Measurements from ENCODE around the gene PLOD1.

DNA sequence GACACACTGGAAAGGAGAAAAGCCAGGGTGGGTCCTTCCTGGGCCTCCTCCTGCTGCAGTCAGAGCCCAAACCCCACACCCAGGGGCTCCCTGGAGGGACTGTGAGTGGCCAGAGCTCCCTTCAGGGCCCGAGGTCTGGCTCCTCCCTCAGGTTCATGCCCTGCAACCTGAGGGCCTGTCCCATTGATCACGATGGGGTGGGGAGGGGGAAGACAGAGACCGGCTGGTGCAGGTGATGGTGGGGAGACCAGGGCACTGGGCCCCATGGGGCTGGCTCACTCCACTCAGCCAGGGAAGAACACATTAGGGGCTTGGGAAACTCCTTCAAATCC, 45.7 kb upstream of the PLOD1 start:
- TF ChIP-seq, protein P1, sequence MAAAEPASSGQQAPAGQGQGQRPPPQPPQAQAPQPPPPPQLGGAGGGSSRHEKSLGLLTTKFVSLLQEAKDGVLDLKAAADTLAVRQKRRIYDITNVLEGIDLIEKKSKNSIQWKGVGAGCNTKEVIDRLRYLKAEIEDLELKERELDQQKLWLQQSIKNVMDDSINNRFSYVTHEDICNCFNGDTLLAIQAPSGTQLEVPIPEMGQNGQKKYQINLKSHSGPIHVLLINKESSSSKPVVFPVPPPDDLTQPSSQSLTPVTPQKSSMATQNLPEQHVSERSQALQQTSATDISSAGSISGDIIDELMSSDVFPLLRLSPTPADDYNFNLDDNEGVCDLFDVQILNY (CRISPR knock-in tag; IDR thresholded peaks at IDR 0.05) = no peak
- TF ChIP-seq, protein P2, sequence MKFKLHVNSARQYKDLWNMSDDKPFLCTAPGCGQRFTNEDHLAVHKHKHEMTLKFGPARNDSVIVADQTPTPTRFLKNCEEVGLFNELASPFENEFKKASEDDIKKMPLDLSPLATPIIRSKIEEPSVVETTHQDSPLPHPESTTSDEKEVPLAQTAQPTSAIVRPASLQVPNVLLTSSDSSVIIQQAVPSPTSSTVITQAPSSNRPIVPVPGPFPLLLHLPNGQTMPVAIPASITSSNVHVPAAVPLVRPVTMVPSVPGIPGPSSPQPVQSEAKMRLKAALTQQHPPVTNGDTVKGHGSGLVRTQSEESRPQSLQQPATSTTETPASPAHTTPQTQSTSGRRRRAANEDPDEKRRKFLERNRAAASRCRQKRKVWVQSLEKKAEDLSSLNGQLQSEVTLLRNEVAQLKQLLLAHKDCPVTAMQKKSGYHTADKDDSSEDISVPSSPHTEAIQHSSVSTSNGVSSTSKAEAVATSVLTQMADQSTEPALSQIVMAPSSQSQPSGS (CRISPR knock-in tag; IDR thresholded peaks at IDR 0.05; ENCODE audit: borderline replicate concordance, low read depth) = no peak
- TF ChIP-seq, protein P3, sequence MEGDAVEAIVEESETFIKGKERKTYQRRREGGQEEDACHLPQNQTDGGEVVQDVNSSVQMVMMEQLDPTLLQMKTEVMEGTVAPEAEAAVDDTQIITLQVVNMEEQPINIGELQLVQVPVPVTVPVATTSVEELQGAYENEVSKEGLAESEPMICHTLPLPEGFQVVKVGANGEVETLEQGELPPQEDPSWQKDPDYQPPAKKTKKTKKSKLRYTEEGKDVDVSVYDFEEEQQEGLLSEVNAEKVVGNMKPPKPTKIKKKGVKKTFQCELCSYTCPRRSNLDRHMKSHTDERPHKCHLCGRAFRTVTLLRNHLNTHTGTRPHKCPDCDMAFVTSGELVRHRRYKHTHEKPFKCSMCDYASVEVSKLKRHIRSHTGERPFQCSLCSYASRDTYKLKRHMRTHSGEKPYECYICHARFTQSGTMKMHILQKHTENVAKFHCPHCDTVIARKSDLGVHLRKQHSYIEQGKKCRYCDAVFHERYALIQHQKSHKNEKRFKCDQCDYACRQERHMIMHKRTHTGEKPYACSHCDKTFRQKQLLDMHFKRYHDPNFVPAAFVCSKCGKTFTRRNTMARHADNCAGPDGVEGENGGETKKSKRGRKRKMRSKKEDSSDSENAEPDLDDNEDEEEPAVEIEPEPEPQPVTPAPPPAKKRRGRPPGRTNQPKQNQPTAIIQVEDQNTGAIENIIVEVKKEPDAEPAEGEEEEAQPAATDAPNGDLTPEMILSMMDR (IDR thresholded peaks at IDR 0.05) = no peak
- TF ChIP-seq, protein P4, sequence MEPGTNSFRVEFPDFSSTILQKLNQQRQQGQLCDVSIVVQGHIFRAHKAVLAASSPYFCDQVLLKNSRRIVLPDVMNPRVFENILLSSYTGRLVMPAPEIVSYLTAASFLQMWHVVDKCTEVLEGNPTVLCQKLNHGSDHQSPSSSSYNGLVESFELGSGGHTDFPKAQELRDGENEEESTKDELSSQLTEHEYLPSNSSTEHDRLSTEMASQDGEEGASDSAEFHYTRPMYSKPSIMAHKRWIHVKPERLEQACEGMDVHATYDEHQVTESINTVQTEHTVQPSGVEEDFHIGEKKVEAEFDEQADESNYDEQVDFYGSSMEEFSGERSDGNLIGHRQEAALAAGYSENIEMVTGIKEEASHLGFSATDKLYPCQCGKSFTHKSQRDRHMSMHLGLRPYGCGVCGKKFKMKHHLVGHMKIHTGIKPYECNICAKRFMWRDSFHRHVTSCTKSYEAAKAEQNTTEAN (CRISPR knock-in tag; IDR thresholded peaks at IDR 0.05) = no peak
- no peak for TF ChIP-seq SMAD4 (CRISPR knock-in tag; IDR thresholded peaks at IDR 0.05)
- TF ChIP-seq, protein P5, sequence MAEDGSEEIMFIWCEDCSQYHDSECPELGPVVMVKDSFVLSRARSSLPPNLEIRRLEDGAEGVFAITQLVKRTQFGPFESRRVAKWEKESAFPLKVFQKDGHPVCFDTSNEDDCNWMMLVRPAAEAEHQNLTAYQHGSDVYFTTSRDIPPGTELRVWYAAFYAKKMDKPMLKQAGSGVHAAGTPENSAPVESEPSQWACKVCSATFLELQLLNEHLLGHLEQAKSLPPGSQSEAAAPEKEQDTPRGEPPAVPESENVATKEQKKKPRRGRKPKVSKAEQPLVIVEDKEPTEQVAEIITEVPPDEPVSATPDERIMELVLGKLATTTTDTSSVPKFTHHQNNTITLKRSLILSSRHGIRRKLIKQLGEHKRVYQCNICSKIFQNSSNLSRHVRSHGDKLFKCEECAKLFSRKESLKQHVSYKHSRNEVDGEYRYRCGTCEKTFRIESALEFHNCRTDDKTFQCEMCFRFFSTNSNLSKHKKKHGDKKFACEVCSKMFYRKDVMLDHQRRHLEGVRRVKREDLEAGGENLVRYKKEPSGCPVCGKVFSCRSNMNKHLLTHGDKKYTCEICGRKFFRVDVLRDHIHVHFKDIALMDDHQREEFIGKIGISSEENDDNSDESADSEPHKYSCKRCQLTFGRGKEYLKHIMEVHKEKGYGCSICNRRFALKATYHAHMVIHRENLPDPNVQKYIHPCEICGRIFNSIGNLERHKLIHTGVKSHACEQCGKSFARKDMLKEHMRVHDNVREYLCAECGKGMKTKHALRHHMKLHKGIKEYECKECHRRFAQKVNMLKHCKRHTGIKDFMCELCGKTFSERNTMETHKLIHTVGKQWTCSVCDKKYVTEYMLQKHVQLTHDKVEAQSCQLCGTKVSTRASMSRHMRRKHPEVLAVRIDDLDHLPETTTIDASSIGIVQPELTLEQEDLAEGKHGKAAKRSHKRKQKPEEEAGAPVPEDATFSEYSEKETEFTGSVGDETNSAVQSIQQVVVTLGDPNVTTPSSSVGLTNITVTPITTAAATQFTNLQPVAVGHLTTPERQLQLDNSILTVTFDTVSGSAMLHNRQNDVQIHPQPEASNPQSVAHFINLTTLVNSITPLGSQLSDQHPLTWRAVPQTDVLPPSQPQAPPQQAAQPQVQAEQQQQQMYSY (CRISPR knock-in tag; IDR thresholded peaks at IDR 0.05) = no peak

Data from WTC11 (cell line).